NCI-H128 (cell line): ENCODE measurements around the gene SORBS1.

ENCODE experiments used
- DNase-seq: peaks from one replicate; lab custom pipeline; 2025; ENCODE audit not compliant: unreplicated experiment; lab: John Stamatoyannopoulos, UW

The SORBS1 gene

GRCh38 chr10:95327367-95327766, 233.8 kb downstream of the SORBS1 start:
- peak; percentile 44 for DNase-seq

DNA sequence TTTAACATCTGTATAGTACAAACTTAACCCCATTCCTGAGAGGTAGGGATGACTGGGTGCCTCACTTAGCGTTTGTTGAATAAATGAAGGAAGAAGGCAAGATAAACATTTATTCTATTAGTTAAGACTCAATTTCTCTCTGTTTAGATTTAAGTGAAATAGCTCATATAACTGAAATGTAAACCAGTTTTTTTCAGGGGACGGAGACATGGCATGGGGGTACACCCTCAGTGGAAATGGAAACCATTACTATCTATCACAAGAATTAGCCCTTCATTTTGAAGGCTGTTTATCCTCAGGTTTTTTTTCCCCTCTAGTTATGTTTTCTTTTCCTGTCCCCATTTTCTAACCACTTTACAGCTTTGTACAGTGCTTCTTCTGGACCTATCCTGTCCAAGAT, 234.8 kb downstream of the SORBS1 start:
- DNase-seq, result no peak

- DNase-seq, result no peak
These were observed 235.3 kb downstream of the SORBS1 start for GRCh38 chr10:95325863-95326262.

DNA sequence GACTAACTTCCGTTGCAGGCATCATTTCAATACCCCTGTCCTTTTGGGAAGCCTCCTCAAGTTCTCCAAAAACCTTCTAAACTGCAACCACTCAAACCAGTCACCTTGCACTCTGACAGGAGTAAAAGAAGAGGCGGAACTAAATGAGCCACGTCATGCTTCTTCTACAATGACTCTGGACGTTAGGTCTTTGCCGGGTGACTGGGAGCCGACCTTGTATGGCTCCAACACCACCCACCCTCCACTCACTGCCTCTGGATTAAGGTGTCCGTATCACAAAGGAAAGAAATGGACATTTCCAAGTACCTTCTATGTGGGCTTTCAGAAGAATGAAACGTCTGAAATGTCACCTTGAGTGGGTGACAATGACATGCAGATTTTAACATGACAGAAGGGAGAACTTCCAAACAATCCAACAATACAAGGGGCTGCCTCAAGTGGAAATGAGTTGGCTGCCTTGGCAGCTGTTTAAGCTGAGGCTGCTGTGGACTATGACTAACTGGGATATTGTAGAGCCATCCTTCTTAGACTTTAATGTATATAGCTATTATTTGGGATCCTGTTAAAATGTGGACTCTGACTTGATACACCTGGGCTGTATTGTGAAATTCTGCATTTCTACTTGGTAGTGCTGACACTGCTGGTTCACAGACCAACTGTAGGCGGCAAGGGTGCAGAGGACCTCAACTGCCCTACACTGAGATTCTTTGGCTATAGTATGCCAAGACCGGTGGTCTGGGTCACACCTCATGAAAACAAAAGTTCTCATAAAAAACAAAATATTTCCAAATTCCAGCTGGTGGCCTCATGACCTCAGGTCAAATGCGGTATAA, 236.5 kb downstream of the SORBS1 start:
- no peak for DNase-seq

DNA sequence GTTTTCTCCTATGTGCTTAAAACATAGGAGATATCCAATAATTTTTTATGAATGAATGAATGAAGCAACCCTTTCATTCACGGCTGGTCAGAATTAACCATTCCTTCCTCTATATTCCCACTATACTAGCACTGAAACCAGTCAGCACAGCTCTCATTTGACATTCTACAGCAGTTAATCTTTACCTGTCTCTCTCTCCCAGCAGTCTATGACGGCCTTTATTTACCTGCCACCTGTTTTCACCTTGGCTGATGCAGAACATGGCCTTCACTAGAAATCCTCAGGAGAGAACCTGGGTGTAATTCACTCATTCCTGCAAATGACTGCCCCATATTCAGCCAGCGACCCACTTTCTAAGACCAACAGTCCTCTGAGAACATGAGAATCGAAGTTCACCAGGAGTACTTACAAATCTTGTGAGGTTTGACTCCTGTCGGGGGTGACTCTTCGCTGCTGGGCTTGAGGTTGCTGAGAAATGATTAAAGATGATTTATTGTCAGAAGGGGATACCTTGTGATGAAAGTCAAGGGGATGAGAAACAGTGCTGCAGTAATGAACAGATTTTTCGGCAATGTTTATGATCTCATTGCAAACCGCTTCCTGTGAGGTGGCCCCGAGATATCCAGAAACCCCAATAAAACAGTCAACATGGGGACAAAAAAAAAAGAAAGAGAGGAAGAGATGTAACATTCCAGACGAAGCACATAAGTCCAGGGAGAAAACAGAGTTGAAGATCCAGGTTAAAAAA, 239.4 kb downstream of the SORBS1 start:
- DNase-seq, result no peak

GRCh38 chr10:95319239-95319638, 241.9 kb downstream of the SORBS1 start:
- DNase-seq, result no peak

DNA sequence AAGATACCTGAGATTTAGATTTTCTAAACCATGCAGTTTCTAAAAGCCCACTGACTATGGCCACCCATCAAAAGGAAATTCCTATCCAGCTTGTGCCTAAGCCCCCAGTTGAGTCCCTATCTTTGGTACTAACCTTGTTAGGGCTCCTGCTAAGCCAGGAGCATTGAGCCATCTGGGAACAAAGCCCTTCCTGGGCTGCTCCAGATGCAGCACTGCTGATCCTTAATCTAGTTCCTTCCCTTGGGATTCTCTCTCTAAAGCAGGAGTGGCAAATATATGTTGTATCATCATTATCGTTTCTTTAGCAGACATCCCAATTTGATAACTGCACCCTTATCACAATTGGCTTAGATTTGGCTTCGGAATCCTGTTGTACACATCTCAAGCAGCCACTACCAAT, 245.7 kb downstream of the SORBS1 start:
- no peak for DNase-seq

DNA sequence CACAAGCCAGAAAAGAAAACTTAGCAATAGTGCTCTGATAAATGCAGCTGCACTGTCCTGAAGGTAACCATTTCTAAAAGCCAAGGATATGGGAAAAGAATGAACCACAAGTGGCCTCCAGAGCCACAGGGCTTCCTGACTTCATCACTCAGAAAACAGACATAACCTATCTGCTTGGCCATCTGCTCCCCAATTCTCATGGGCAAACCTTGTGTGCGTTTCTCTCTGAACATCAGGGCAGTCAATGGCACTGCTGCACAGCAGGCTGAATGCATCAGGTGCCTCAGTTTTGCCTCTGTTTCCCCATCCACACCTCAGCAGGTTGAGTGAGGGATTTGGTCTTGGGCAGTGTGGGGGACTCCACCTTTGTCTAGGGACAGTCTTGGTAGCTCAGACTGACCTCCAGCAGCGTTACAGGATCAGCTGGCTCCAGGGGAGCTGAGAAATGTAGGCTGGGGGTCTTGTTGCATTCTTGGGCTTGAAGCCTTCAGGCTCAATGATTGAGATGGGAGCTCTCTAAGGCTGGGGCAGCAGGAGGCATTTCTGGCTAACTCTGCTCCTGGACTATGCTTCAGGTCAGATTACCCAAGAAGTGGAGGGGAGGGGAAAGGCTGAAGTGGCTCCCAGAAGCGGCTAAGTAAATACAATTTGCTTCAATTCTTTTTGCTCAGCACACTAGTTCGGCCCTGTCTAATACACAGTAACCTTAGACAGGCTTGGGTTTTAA, 246.8 kb downstream of the SORBS1 start:
- no peak for DNase-seq

DNA sequence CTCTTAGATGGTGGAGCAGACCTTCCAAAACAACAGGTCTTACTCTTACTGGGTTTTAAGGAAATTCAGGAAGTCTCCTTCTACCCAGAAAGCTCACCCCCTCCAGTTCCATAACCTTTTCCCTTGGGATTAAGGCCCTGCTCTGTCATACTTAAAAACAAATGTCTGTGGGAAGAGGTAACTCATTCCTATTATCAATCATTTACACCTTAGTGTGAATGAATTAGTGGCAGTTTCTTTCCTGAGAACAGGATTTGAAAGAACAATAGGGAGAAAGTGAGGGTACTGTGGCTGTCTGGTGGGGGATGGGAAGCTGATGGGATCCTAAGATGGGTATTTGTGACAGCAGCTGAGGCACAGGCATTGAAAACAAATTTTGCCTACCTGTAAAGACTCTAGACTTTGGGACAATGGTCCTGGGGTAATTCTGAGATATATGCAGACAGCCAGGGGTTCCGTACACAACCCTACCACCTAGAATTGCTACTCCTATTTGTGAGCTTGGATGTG, 248.1 kb downstream of the SORBS1 start:
- DNase-seq, result no peak

- DNase-seq, result no peak
These were observed 248.9 kb downstream of the SORBS1 start for GRCh38 chr10:95312257-95312656.

DNA sequence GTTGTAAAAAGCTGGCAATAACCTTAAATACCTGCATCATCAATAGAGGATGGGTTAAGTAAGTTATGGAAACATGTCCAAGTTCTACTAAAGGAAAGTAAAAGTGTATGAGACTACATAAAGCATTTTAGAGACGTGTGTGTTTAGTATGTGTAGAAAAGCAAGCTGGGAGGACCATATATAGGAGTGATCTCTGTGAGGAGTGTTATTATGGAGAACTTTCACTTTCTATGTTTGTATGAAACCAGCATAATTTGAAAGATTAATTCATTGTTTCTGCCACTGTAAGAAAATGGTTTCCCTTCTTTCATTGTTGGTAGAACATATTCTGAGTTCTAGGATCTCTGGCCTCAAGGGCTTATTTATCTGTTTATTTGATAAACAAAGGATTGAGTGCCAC, 251.2 kb downstream of the SORBS1 start:
- no peak for DNase-seq

DNA sequence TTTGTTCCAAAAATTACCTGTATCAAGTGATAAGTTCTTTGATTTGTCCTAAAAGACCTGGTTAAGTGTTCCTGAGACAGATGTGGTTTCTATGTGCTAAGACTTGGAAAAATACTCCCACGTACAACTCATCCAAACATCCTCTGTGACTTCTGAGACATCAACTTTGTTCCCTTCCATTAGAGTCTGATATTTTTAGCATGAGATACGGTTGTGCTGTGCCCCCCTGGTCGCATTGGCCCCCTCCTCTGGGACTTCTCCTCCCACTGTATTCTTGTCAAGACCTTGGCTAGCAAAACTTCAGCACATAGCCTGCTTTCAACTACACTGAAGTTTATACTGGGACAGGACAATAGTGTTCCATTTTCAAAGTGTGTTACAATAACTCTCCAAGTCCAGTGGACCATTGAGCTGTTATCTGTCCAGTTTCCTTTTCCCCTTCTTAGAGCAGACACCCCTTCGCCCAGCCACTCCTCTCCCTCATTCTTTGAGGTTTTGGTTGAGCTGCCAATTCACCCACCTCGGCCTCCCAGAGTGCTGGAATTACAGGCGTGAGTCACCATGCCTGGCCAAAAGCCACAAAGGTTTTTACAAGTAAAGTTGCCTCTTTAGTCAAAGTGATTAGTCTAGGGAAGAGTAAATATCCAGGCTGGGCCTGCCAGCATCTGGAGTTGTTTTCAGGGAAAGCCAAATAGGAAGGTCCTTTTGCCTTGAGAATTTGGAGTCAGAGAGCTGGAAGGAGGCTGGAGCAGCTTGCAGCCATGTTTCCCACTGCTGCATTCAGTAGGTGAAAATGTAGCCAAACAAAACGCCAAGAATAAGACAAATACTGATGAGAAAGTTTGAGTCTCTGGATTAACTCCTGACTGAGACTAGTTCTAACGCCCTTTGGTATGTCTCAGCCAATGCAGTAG, 252.5 kb downstream of the SORBS1 start:
- no peak for DNase-seq

- no peak for DNase-seq
These were observed 254.3 kb downstream of the SORBS1 start for GRCh38 chr10:95306851-95307250.

DNA sequence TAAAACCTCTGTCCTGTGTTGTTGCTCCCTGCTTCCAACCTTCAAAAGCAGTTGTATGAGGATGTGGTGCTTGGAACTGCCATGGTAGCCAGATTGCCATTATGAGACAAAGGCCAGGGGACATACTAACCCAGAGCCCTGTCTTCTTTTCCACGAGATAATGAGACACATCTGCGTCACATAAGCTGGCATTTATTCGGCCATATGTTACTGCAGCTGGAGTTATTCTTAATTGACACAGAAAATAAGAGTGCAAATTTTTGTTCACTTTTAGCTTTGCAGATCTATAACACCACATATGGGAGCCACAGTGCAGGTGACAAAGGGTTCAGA, 254.9 kb downstream of the SORBS1 start:
- DNase-seq, result no peak

DNA sequence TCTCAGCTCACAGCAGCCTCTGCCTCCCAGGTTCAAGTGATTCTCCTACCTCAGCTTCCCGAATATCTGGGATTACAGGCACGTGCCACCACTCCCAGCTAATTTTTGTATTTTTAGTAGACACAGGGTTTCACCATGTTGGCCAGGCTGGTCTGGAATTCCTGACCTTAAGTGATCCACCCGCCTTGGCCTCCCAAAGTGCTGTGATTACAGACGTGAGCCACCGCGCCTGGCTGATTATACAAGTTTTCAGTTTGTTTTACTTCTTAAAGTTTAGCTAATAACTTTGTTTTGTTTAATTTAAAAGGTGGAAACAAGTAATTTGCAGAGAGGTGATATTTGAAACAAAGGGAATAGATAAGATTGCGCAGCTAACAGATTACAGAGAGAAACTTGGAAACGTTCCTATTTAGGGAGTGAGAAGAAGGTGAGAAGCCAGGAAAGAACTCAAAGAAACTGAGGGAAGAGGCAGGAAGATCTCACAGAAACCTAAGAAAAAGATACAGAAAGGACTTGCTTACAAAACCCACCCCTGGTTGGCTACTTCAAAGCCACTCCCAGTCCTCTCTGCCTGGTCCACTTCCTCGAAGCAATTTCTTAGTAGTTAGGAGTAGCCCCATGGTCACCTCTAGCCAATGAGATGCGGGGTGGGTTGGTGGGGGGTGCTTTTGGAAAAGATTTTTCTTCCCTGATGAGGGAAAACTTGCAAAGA, 255.4 kb downstream of the SORBS1 start:
- DNase-seq, result no peak

GRCh38 chr10:95304976-95305375, 256.2 kb downstream of the SORBS1 start:
- no peak for DNase-seq

- no peak for DNase-seq
These were observed 256.7 kb downstream of the SORBS1 start for GRCh38 chr10:95304463-95304862.

GRCh38 chr10:95303950-95304349, 257.2 kb downstream of the SORBS1 start:
- no peak for DNase-seq

- no peak for DNase-seq
These were observed 257.6 kb downstream of the SORBS1 start for GRCh38 chr10:95303535-95303934.

GRCh38 chr10:95300022-95300539, 261.1 kb downstream of the SORBS1 start:
- no peak for DNase-seq
